ENCODE measurements around the gene CREG2.

The CREG2 gene

DNA sequence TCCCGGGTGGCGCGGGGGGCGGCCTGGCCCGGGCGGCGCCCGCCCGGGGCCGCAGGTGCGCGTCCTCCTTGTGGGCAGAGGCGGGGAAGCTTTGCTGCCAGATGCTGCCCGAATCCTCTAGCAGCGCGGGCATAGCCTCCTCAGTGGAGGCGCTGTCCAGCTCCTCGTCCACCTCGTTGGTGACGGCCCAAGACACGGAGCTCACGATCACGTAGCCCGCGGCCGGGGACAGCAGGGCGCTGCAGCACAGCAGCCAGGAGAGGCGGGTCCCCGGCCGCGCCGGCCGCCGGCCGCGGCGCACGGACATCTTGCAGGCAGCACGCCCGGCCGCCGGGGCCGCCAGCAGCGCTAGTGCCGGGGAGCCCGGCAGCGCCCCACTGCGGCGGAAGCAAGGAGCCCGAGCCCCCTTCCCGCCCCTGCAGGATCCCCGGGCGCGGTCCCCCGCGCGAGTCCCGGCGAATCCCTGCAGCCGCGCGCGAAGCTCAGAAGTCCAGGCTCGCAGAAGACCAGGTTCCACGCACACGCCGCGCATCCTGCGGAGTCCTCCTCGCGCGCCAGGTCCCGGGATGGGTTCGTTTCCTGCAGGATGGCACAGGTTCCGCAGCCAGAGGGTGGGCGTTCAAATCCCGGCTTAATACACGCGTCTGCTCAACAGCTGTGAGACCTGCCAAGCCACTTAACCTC, at the start of gene CREG2:
CREG2 (minus strand) TSS at position 353 of the 684 bp plus-strand sequence; CDS start at position 307, 46 bp downstream.
- TF ChIP-seq, protein P1, sequence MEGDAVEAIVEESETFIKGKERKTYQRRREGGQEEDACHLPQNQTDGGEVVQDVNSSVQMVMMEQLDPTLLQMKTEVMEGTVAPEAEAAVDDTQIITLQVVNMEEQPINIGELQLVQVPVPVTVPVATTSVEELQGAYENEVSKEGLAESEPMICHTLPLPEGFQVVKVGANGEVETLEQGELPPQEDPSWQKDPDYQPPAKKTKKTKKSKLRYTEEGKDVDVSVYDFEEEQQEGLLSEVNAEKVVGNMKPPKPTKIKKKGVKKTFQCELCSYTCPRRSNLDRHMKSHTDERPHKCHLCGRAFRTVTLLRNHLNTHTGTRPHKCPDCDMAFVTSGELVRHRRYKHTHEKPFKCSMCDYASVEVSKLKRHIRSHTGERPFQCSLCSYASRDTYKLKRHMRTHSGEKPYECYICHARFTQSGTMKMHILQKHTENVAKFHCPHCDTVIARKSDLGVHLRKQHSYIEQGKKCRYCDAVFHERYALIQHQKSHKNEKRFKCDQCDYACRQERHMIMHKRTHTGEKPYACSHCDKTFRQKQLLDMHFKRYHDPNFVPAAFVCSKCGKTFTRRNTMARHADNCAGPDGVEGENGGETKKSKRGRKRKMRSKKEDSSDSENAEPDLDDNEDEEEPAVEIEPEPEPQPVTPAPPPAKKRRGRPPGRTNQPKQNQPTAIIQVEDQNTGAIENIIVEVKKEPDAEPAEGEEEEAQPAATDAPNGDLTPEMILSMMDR (conservative IDR thresholded peaks at IDR 0.05) = peak; percentile 76
- peak within 1 kb of the TSS; percentile 53; the same call in 1 of the 2 replicates for H3K27ac ChIP-seq

- H3K27ac ChIP-seq = no peak overlapping the region
- TF ChIP-seq, protein P1 (conservative IDR thresholded peaks at IDR 0.05) = no peak
Observed at GRCh38 chr2:101435001-101435862, 47.9 kb upstream of the CREG2 start.

DNA sequence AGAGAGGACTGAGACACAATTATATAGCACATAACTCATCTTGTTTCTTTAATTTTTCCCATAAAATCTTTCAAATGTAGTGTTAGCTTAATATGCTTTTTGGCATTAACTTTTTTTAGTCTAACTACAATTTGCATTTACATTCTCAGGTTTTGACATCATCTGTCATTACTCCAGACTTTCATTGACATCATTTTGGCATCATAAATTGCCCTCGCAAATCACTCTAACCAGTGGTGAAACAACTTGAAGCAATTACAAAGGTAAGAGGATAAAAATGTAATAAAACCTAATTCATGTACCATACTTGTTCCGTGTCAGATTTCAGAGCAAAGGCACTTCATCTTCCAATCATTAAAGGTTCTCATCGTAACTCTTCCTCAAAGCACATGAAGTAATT, 46.2 kb upstream of the CREG2 start:
- H3K27ac ChIP-seq = no peak overlapping the region
- TF ChIP-seq, protein P1 (conservative IDR thresholded peaks at IDR 0.05) = no peak

- TF ChIP-seq, protein P1 (conservative IDR thresholded peaks at IDR 0.05) = no peak
- H3K27ac ChIP-seq = no peak overlapping the region
Observed at GRCh38 chr2:101432411-101433181, 45.3 kb upstream of the CREG2 start.

DNA sequence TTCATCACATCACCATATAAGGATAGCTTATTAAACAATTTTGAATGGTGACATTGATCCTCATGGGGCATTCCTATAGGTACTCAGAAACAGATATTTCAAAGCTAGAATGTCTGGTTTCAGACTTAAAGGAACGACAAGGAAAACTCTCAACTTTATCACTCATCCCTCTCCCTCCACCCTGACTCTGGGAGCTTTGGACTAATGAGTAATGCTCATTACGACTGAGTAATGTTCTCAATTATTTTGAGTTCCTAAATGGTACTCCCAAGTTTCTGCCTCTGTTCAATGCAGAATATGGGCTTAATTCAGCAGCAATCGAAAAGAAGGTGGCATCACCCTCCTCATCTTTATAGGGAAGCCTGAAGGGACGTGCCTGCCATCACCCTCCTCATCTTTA, 44.2 kb upstream of the CREG2 start:
- H3K27ac ChIP-seq = no peak overlapping the region
- TF ChIP-seq, protein P1 (conservative IDR thresholded peaks at IDR 0.05) = no peak

DNA sequence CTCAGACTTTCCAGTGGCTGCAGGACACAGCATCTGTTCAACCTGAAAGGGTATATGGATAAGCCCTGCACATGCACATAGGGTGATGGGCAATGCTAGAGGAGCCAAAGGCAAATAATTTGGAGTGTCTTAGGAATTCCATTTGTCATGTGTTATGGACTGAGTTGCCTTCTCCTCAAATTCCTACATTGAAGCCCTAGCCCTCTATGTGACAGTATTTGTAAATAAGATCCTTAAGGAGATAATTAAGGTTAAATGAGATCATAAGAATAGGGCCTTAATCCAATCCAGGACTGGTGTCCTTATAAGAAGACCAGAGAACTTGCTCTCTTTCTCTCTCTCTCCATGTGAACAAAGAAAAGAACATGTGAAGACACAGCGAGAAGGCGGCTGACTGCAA, 42.9 kb upstream of the CREG2 start:
- TF ChIP-seq, protein P1 (conservative IDR thresholded peaks at IDR 0.05) = no peak

DNA sequence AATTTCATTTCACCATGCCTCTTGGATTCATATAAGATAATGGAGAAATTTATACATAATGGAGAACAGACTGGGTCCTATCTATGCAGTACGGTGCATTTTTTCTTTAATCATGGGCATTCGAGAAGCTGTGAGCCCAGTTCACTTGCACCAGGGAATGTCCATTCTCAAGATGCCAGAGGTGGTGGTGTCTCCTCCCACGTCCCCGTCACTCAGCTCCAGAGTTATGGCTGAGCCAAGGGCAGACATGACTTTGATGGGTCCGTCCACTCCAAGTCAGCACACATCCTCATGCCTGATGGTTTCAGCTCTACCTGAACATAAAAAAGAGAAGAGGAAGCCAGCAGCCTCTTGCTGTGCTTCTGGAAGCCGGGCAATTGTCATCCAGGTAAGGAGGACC, 42.1 kb upstream of the CREG2 start:
- TF ChIP-seq, protein P1 (conservative IDR thresholded peaks at IDR 0.05) = no peak
- H3K27ac ChIP-seq = no peak overlapping the region

More for the DNA sequence above, 42.9 kb upstream of the CREG2 start:
- H3K27ac ChIP-seq = no peak overlapping the region

Data from VCaP (cell line).